CD4-positive, alpha-beta T cell treated with Interleukin-12 subunit alpha and Interleukin-12 subunit beta, for 1 hour (primary cell): ENCODE results near the gene DLG2.
"Not testable (repeated sequence)": the region's sequence is repeated elsewhere in the genome, so short reads cannot be mapped to it uniquely, and the experiment has no call there.

Source experiments
- DNase-seq: peaks from one replicate; pipeline ENCODE4 v3.0.0-alpha.2; 2020

Gene DLG2

GRCh38 chr11:85627332-85627997, at the start of gene DLG2:
TSS of gene DLG2 (minus strand) at chr11:85627344.
- peak; percentile 8 for DNase-seq

- DNase-seq = no peak
These were observed 46.2 kb upstream of the DLG2 start for GRCh38 chr11:85673393-85673792.

GRCh38 chr11:85672105-85672902, 45.2 kb upstream of the DLG2 start:
- DNase-seq = no peak

- not testable (repeated sequence) for DNase-seq
These were observed 44.0 kb upstream of the DLG2 start for GRCh38 chr11:85670949-85671663.

- no peak for DNase-seq
These were observed 41.0 kb upstream of the DLG2 start for GRCh38 chr11:85668157-85668556.

- no peak for DNase-seq
These were observed 39.5 kb upstream of the DLG2 start for GRCh38 chr11:85666687-85667086.

GRCh38 chr11:85665733-85666132, 38.6 kb upstream of the DLG2 start:
- DNase-seq = peak; percentile 25

- peak; percentile 95 for DNase-seq
These were observed 37.7 kb upstream of the DLG2 start, which contains the start of gene CREBZF for GRCh38 chr11:85664615-85665481. TSS of gene CREBZF (minus strand) at chr11:85665129. CDS start at chr11:85664875, 254 bp downstream.

GRCh38 chr11:85663753-85664614, 36.8 kb upstream of the DLG2 start:
- DNase-seq = peak; percentile 91

- peak; percentile 45 for DNase-seq
These were observed 36.1 kb upstream of the DLG2 start for GRCh38 chr11:85663080-85663752.

- no peak for DNase-seq
These were observed 35.0 kb upstream of the DLG2 start for GRCh38 chr11:85661972-85662664.

GRCh38 chr11:85658180-85658579, 31.0 kb upstream of the DLG2 start:
- DNase-seq = no peak

GRCh38 chr11:85656777-85657176, 29.6 kb upstream of the DLG2 start:
- DNase-seq = no peak

GRCh38 chr11:85654343-85654742, 27.2 kb upstream of the DLG2 start:
- DNase-seq = not testable (repeated sequence)

GRCh38 chr11:85652786-85653447, 25.8 kb upstream of the DLG2 start:
- DNase-seq = no peak

- no peak for DNase-seq
These were observed 24.0 kb upstream of the DLG2 start for GRCh38 chr11:85651118-85651517.

GRCh38 chr11:85647604-85648299, 20.6 kb upstream of the DLG2 start, which contains the start of gene TMEM126A:
TSS of gene TMEM126A (plus strand) at chr11:85647967. CDS start at chr11:85650256, 2,289 bp downstream.
- peak; percentile 90 for DNase-seq

- no peak for DNase-seq
These were observed 19.9 kb upstream of the DLG2 start for GRCh38 chr11:85647078-85647477.

- DNase-seq = no peak
These were observed 16.1 kb upstream of the DLG2 start for GRCh38 chr11:85643191-85643614.
